ENCODE data around the gene SUMO4. TPM values are rescaled to one million over a fixed set of nuclear protein-coding genes. Genes with fewer than 3 reads are reported as not detected.

SUMO4 gene
- total and polyA plus RNA-seq, 2 of the 4 experiments (the other 2 are of a cell fraction): 2.2 TPM; not detected in 1

DNA sequence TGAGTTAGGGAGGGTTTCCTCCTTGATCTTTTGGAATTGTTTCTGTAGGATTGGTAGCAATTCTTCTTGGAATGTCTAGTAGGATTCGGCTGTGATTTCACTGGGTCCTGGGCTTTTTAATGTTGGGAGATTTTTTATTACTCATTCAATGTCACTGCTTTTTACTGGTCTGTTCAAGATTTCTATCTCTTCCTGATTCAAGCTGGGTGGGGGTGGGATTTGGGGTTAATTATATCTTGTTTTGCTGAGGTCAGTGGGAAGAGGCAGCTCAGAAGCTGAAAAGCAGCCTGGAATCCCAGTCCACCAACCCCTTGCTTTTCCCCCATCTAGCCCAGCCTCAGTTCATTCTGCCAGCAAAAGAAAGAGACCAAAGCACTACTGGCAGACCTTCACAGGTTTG, 39.6 kb downstream of the SUMO4 start:
- H2BK5ac ChIP-seq (ENCODE audit: low read depth, low read length, poor library complexity, severe bottlenecking): no peak overlapping the region
- no peak for ATAC-seq (ENCODE audit: low read depth)
- no peak overlapping the region for H3K9ac ChIP-seq (ENCODE audit: low read depth, low read length)
- no peaks in the 10 kb centered on the region for H3K79me1 ChIP-seq (ENCODE audit: low read depth in 1 of 2, low read length in 2 of 2)
- no CpG with 5 or more reads among the region's 1 CpG for WGBS, 2 experiments (ENCODE audit: extremely low coverage in 2 of 2, insufficient read length in 1 of 2)
- peaks cover 7% of the 10 kb centered on the region; the same call in 1 of the 2 replicates for H3K4me1 ChIP-seq (ENCODE audit: control insufficient read depth, insufficient read depth, low read length)
- no peak overlapping the region for H2BK120ac ChIP-seq (ENCODE audit: low read depth, low read length)
- no peak overlapping the region for H3K18ac ChIP-seq (ENCODE audit: low read depth, low read length)
- no peaks in the 10 kb centered on the region for H3K9me3 ChIP-seq (ENCODE audit: control insufficient read depth, insufficient read depth, low read length)
- H3K4me2 ChIP-seq (ENCODE audit: low read depth, low read length): no peak overlapping the region
- no peak for TF ChIP-seq MAFK (IDR thresholded peaks at IDR 0.05; ENCODE audit: low read depth, low read length)
- intact Hi-C loops (cut with micrococcal nuclease) (loop anchor here (10.0 kb wide), 1 partner anchor 865 kb away; no protein-coding TSS in a partner anchor), dilution Hi-C loops (cut with HindIII; ENCODE audit: low sequenced_read_pairs, unreplicated experiment) (no loop called here), in situ Hi-C loops (cut with MboI; ENCODE audit: low sequenced_read_pairs) (no loop called here)
- H2AFZ ChIP-seq (replicated peaks; ENCODE audit: low read length, poor library complexity): no peak overlapping the region
- peaks cover 2% of the 10 kb centered on the region for H3K27me3 ChIP-seq (ENCODE audit: control insufficient read depth, insufficient read depth, low read length)
- H3K23ac ChIP-seq (ENCODE audit: low read depth, low read length): no peak overlapping the region
- H3K56ac ChIP-seq (ENCODE audit: extremely low read depth, insufficient read depth, low read length): no peak overlapping the region
- H2AK9ac ChIP-seq (replicated peaks; ENCODE audit: low read depth, low read length, poor library complexity): no peak overlapping the region
- no peak for DNase-seq
- no peak overlapping the region for H3K4ac ChIP-seq (ENCODE audit: low read depth, low read length)
- no TSS peak for BruUV-seq (replicated peaks)
- H4K5ac ChIP-seq (ENCODE audit: low read depth, low read length): no peak overlapping the region
- CTCF ChIA-PET: no interaction called here
- H4K91ac ChIP-seq (ENCODE audit: insufficient read depth, low read depth, low read length): no peak overlapping the region
- no peaks in the 10 kb centered on the region for H3K36me3 ChIP-seq (ENCODE audit: control insufficient read depth, insufficient read depth, low read length)
- H2AK5ac ChIP-seq (ENCODE audit: low read depth, low read length): no peak overlapping the region
- H3K27ac ChIP-seq (ENCODE audit: insufficient read depth, low read length): no peak overlapping the region
- H3K14ac ChIP-seq (replicated peaks; ENCODE audit: low read depth, low read length): no peak overlapping the region
- POLR2A ChIA-PET (ENCODE audit: unreplicated experiment): no interaction called here
- no peaks in the 10 kb centered on the region for H4K20me1 ChIP-seq (ENCODE audit: insufficient read depth, low read length)
- H3K4me3 ChIP-seq (ENCODE audit: insufficient read depth, low read depth, low read length): no peak overlapping the region
- 0 out of 2 replicates have a peak, but pooled peaks cover 3% of the 10 kb centered on the region for H3K9me1 ChIP-seq (ENCODE audit: insufficient read depth, low read length)
- no peak overlapping the region for H2BK20ac ChIP-seq (ENCODE audit: low read depth, low read length)
- H4K8ac ChIP-seq (ENCODE audit: low read depth in 2 of 2, low read length in 2 of 2): no peak overlapping the region
- no peak overlapping the region for H2BK15ac ChIP-seq (ENCODE audit: low read depth, low read length)
